Ishikawa (cell line): Measurements from ENCODE around the gene SMIM29.

Experiments
- CEBPB ChIP-seq: IDR thresholded peaks from 2 replicates; pipeline ENCODE4 v1.6.1; 2012
- CREB1 ChIP-seq: IDR thresholded peaks from 2 replicates; pipeline ENCODE4 v1.6.1; 2012; ENCODE audit warnings: low read depth
- EGR1 ChIP-seq: IDR thresholded peaks from 2 replicates; pipeline ENCODE4 v1.6.1; 2012
- EP300 ChIP-seq: IDR thresholded peaks from 2 replicates; pipeline ENCODE4 v1.6.1; 2012; ENCODE audit warnings: borderline replicate concordance
- FOXM1 ChIP-seq: IDR thresholded peaks from 2 replicates; pipeline ENCODE4 v1.6.1; 2012; ENCODE audit warnings: low read depth, borderline replicate concordance
- MAX ChIP-seq: IDR thresholded peaks from 2 replicates; pipeline ENCODE4 v1.6.1; 2012
- NFIC ChIP-seq: IDR thresholded peaks from 2 replicates; pipeline ENCODE4 v1.6.1; 2012
- RAD21 ChIP-seq: IDR thresholded peaks from 2 replicates; pipeline ENCODE4 v1.6.1; 2012; ENCODE audit warnings: low read depth
- REST ChIP-seq: IDR thresholded peaks from 2 replicates; pipeline ENCODE4 v1.6.1; 2012; ENCODE audit warnings: low read depth, mild to moderate bottlenecking
- TAF1 ChIP-seq: IDR thresholded peaks from 2 replicates; pipeline ENCODE4 v1.6.1; 2012; ENCODE audit warnings: low read depth, mild to moderate bottlenecking
- TCF12 ChIP-seq: IDR thresholded peaks from 2 replicates; pipeline ENCODE4 v1.6.1; 2012; ENCODE audit warnings: low read depth
- TEAD4 ChIP-seq: IDR thresholded peaks from 2 replicates; pipeline ENCODE4 v1.6.1; 2012
- YY1 ChIP-seq: IDR thresholded peaks from 2 replicates; pipeline ENCODE4 v1.6.1; 2012; ENCODE audit warnings: low read depth
- ZBTB7A ChIP-seq: IDR thresholded peaks from 2 replicates; pipeline ENCODE4 v1.6.1; 2012; ENCODE audit warnings: low read depth

Gene SMIM29

GRCh38 chr6:34246563-34247391 is 2.0 kb downstream of the SMIM29 start:
- no peak for TF ChIP-seq CREB1
- no peak for TF ChIP-seq TCF12
- no peak for TF ChIP-seq EP300
- no peak for TF ChIP-seq NFIC
- TF ChIP-seq RAD21: peak; percentile 23; the same call in 1 of the 2 replicates
- no peak for TF ChIP-seq CEBPB

- TF ChIP-seq EP300 (no peak), RAD21 (no peak), EGR1 (no peak), REST (no peak), TEAD4 (no peak), ZBTB7A (no peak), NFIC (no peak), FOXM1 (no peak)
Observed at GRCh38 chr6:34246249-34246562, 2.6 kb downstream of the SMIM29 start.

- peak; percentile 51; the same call in 1 of the 2 replicates for TF ChIP-seq MAX
- peak; percentile 89 for TF ChIP-seq ZBTB7A
- TF ChIP-seq TCF12: peak; percentile 35; the same call in 1 of the 2 replicates
- TF ChIP-seq RAD21: peak; percentile 14; the same call in 1 of the 2 replicates
- no peak for TF ChIP-seq CEBPB
- no peak for TF ChIP-seq TAF1
- TF ChIP-seq EP300: peak; percentile 46; the same call in 1 of the 2 replicates
- no peak for TF ChIP-seq EGR1
- peak; percentile 32; the same call in 1 of the 2 replicates for TF ChIP-seq NFIC
Observed at GRCh38 chr6:34243901-34244884, 4.6 kb downstream of the SMIM29 start.

GRCh38 chr6:34243131-34243771 is 5.6 kb downstream of the SMIM29 start:
- TF ChIP-seq TEAD4 (no peak), FOXM1 (no peak), CEBPB (no peak), CREB1 (no peak), MAX (no peak), YY1 (no peak), RAD21 (no peak), EGR1 (no peak), NFIC (no peak)

- no peak for TF ChIP-seq TEAD4
- no peak for TF ChIP-seq YY1
Observed at GRCh38 chr6:34242252-34243130, 6.3 kb downstream of the SMIM29 start.

- TF ChIP-seq CREB1: no peak
Observed at GRCh38 chr6:34241351-34242215, 7.2 kb downstream of the SMIM29 start.
